ENCODE results near the gene PRSS8.

DNA sequence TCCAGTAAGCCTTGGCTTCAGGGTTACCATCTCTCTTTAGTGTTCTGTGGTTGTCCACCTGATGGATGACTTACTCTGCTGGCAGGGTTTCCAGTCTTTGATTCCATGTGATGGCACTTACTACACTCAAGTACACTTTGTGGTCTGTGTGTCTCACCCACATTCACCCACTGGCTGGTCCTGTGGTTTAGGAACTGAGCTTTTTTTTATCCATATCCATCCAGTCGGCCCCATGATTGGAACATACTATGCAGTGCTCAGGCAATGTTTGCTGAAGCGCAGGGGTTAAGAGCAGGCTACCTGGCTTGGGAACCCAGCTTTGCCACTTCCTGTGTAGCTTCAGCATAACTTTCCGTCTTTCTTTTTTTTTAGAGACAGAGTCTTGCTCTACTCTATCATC lies 41.6 kb upstream of the PRSS8 start:
- TF ChIP-seq SIN3A (IDR thresholded peaks at IDR 0.05; ENCODE audit: borderline replicate concordance, insufficient read depth, low read length) (no peak), POLR2AphosphoS5 (IDR thresholded peaks at IDR 0.05; ENCODE audit: low read depth, low read length) (no peak), FOXP2 (optimal IDR thresholded peaks at IDR 0.05; ENCODE audit: borderline replicate concordance, extremely low read depth, extremely low read length, insufficient read depth) (no peak), TAF1 (IDR thresholded peaks at IDR 0.05; ENCODE audit: borderline replicate concordance, insufficient read depth, low read length) (no peak)
- TF ChIP-seq, protein P1, sequence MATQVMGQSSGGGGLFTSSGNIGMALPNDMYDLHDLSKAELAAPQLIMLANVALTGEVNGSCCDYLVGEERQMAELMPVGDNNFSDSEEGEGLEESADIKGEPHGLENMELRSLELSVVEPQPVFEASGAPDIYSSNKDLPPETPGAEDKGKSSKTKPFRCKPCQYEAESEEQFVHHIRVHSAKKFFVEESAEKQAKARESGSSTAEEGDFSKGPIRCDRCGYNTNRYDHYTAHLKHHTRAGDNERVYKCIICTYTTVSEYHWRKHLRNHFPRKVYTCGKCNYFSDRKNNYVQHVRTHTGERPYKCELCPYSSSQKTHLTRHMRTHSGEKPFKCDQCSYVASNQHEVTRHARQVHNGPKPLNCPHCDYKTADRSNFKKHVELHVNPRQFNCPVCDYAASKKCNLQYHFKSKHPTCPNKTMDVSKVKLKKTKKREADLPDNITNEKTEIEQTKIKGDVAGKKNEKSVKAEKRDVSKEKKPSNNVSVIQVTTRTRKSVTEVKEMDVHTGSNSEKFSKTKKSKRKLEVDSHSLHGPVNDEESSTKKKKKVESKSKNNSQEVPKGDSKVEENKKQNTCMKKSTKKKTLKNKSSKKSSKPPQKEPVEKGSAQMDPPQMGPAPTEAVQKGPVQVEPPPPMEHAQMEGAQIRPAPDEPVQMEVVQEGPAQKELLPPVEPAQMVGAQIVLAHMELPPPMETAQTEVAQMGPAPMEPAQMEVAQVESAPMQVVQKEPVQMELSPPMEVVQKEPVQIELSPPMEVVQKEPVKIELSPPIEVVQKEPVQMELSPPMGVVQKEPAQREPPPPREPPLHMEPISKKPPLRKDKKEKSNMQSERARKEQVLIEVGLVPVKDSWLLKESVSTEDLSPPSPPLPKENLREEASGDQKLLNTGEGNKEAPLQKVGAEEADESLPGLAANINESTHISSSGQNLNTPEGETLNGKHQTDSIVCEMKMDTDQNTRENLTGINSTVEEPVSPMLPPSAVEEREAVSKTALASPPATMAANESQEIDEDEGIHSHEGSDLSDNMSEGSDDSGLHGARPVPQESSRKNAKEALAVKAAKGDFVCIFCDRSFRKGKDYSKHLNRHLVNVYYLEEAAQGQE (IDR thresholded peaks at IDR 0.05; ENCODE audit: insufficient read depth in 1 of 2, low read depth in 2 of 2, low read length in 2 of 2) = no peak

All from PFSK-1 (cell line).